Skin of body (tissue), 2 donors: ENCODE results near the gene TRIM15. TPM values are rescaled to one million over a fixed set of nuclear protein-coding genes. Genes with fewer than 3 reads are reported as not detected.
"Not testable (repeated sequence)": the region's sequence is repeated elsewhere in the genome, so short reads cannot be mapped to it uniquely, and the experiment has no call there.

Source experiments
- DNase-seq: peaks from one replicate; lab custom pipeline; 2025; lab: John Stamatoyannopoulos, UW
- total RNA-seq: library from RNA; depleted of rRNA; stranded (reverse); fragments of >200 nt; gene quantifications from one replicate; pipeline ENCODE4 v1.2.3, GENCODE V29; 2014

TRIM15 gene
- total RNA-seq, 1 donor from 2014 or later, result 1.4 TPM

DNA sequence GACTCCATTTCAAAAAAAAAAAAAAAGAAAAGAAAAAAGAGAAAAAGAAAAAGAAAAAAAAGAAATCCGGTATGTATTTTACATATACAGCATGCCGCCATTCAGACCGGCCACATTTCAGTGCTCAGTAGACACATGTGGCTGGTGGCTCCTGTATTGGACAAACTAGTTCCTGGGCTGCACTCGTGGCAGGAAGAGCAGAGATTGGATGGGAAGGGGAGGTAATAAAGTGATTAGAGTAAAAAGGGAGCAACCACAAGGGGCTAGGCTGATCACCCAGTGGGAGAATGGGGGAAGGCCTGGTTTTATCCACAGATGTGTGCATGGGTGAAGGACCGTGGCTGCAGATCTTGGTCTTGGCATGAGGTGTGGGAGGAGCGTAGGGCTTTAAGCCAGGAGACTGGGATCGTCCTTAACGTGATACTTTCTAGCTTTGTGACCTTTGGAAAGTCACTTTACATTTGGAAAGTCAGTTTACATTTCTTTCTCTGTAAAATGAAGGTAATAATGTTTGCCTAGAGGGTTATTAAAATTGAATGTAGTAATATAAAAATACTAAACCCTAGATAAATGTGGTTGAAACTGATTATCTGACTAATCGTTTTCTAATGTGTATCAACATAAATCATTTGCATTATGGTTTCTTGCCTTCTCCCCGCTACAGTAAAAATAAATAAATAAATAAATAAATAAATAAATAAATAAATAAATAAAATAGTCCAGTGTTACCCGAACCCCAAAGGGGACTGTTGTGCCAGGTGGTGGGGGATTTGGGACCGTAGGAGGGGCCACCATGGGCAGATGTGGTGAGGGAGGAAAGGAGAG lies 869 bp upstream of the TRIM15 start:
- DNase-seq, result no peak

DNA sequence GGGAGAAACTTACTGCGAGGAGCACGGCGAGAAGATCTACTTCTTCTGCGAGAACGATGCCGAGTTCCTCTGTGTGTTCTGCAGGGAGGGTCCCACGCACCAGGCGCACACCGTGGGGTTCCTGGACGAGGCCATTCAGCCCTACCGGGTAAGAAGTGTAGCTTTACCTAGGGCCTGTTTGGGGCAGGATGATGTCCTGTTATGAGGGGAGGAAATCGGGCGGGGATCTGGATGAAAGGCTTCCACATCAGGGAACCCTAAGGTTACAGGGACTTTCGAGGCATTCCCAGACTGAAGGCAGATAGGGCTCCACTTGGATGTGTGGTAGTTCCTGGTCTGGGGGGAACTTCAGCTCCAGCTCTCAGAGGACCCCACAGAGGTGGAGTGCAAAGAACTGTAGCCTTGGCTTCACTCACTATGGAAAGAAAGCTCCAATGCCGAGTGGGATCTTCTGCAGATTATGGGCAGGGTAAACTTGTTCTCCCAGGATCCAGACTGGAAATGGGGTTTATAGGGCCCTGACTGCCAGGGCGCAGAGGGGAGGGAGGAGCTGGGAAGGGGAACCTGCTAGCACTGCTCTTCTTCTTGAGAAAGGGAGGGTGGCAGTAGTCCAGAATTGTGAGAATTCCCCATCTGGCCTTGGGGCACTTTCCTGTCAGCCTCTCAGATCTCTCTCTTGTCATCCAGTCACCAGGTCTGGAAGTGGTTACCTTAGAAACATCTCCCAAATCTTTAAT lies 740 bp downstream of the TRIM15 start:
- no peak for DNase-seq

DNA sequence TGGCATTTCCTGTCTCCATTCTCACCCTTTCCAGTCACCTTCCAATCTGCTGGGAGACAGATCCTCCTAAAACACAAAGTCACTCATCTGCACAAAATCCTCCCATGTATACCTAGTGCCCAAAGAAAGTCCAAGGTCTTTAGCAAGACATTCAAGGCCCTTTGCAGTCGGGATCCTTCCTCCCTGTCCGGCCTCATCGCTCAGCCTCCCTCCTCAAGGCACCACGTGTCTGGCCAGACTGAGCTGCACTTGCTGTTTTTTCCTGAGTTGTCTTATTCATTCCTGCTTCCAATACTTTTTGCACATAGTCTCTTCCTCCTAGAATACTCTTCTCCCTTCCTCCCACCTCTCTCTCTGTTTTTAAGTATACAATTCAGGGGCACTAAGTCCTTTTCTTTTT lies 1.4 kb downstream of the TRIM15 start:
- no peak for DNase-seq

DNA sequence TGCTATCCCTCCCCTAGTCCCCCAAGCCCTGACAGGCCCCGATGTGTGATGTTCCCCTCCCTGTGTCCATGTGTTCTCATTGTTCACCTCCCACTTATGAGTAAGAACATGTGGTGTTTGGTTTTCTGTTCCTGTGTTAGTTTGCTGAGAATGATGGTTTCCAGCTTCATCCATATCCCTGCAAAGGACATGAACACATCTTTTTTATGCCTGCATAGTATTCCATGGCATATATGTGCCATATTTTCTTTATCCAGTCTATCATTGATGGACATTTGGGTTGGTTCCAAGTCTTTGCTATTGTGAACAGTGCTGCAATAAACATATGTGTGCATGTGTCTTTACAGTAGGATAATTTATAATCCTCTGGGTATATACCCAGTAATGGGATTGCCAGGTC lies 1.9 kb downstream of the TRIM15 start:
- not testable (repeated sequence) for DNase-seq

DNA sequence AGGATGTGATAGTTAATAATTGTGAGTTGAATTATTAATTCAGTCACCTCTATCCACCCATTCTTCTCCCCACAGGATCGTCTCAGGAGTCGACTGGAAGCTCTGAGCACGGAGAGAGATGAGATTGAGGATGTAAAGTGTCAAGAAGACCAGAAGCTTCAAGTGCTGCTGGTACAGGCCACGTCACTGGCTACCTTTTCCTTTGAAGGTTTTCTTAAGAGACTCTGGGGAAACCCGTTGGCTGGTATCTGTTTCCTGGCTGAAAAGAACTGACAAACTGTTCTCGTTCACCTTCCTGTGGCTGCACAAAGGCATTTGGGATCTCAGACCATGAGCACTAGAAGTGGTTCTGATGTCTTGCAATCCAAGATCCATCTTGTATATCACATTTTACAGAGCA lies 3.8 kb downstream of the TRIM15 start:
- DNase-seq, result no peak

DNA sequence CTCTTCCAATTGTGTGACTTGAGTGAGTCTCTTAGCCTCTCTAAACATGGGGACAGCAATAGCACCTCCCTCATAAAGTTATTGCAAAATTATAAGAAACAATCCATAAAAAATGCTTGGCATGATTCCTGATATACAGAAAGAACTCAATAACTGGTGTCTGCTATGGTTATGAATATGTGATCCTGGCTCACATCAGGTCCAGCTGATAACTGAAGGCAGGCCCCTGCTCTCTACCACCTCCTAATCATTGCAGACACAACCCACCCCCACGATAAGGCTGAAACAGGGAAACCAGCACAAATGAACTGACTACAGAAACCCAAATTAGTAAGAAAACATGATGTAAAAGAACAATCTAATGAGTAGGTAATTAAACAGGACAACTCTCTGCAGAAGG lies 5.4 kb downstream of the TRIM15 start:
- no peak for DNase-seq

DNA sequence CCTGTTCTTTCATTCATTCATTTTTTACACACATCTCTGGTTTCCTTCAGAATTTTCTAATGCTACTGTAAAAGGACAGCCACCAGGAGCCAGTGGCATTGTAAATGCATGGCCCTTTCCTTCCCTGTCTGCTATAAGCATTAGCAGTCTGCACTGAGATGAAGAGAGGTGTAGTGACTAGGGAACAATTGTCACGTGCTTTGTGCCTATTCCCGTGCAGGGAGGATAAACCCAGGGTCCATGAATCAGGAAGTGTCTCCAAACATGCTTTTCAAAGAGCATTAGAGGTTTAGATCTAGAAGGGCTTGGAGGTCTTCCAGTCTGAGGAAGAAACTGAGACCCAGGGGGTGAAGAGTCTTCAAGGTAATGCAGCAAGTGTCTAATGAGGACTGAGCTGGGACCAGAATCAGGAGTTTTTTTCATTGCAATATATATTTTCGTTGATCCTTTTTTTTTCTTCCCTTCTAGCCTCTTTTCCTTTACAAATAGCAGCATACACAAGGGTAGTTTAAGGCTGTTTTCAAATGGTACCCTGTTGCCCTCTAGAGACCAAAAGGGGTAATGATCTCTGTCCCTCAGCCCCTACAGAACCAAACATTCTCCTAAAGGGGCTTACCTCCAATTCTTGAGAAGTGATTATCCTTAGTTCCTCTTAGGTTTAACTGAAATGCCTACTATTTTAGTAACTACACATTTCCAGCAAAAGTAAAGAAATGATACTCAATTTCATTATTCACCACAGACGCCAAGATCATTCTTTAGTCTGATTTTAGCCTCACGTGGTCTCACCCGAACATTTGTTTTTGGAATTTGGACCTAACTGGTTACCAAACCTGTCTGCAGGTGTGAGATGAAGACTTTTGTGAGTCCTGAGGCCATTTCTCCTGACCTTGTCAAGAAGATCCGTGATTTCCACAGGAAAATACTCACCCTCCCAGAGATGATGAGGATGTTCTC lies 6.6 kb downstream of the TRIM15 start:
- peak; percentile 14 for DNase-seq

DNA sequence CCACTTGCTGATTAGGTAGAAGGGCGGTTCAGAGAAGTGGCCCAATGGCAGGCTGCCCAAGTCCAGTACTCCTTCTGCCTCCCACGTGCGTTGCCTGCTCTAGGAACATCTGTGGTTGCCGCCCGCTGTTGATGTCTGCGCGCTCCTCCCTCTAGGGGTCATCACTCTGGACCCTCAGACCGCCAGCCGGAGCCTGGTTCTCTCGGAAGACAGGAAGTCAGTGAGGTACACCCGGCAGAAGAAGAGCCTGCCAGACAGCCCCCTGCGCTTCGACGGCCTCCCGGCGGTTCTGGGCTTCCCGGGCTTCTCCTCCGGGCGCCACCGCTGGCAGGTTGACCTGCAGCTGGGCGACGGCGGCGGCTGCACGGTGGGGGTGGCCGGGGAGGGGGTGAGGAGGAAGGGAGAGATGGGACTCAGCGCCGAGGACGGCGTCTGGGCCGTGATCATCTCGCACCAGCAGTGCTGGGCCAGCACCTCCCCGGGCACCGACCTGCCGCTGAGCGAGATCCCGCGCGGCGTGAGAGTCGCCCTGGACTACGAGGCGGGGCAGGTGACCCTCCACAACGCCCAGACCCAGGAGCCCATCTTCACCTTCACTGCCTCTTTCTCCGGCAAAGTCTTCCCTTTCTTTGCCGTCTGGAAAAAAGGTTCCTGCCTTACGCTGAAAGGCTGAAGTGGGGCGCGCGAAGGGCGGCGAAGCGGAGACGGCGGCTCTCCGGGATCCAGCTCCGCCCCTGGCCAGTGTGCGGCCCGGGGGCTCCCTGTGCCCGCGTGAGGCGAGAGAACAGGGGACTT lies 8.5 kb downstream of the TRIM15 start:
- no peak for DNase-seq

DNA sequence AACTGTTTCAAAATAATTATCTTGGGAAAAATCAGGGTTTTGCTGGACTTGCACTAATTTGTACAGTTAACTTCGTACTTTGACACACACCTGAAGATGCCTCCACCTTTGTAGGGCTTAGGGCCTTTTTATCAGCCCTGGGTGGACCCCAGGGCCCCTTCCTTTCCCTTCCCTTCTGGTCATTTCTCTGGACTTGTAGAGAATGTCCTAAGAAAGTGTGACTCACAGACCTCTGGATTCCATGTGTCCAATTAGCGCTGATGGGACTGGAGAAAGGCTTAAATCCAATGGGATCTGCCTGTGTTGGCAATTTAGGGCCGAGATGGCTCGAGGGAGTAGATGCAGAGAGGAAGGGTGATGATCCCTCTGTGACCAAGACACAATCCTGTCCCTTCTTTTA lies 9.3 kb downstream of the TRIM15 start:
- DNase-seq, result no peak

DNA sequence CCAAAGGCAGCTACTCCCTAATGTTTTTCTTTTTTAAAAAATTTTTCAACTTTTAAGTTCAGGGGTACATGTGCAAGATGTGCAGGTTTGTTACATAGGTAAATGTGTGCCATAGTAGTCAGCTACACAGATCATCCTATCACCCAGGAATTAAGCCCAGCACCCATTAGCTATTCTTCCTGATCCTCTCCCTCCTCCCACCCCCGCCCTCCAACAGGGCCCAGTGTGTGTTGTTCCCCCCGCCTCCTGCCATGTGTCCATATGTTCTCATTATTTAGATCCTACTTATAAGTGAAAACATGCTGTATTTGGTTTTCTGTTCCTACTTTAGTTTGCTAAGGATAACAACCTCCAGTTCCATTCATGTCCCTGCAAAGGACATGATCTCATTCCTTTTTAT lies 12.4 kb downstream of the TRIM15 start:
- DNase-seq, result no peak

DNA sequence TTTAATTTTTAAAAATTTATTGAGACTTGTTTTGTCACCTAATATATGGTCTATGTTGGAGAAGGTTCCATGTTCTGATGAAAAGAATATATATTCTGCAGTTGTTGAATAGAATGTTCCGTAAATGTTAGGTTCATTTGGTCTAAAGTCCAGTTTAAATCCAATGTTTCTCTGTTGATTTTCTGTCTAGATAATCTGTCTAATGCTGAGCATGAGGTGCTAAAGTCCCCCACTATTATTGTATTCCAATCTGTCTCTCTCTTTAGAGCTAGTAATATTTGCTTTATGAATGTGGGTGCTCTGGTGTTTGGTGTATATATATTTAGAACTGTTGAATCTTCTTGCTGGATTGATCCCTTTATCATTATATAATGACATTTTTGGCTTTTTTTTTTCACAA lies 15.5 kb downstream of the TRIM15 start:
- DNase-seq, result no peak

DNA sequence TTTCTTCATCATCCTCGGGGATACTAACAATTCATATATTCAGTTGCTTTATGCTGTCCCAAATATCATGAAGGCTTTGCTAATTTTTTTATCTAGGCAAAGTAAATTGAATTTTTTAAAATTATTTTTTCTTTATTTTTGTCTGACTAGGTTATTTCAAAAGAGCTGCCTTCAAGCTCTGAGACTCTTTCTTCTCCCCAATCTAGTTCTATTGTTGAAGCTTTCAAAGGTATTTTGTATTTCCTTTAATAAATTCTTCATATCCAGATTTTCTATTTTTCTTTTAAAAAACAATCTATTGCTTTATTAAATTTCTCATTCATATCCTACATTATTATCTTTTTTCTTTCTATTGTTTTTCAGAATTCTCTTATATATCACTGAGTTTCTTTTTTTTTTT lies 16.8 kb downstream of the TRIM15 start:
- no peak for DNase-seq

DNA sequence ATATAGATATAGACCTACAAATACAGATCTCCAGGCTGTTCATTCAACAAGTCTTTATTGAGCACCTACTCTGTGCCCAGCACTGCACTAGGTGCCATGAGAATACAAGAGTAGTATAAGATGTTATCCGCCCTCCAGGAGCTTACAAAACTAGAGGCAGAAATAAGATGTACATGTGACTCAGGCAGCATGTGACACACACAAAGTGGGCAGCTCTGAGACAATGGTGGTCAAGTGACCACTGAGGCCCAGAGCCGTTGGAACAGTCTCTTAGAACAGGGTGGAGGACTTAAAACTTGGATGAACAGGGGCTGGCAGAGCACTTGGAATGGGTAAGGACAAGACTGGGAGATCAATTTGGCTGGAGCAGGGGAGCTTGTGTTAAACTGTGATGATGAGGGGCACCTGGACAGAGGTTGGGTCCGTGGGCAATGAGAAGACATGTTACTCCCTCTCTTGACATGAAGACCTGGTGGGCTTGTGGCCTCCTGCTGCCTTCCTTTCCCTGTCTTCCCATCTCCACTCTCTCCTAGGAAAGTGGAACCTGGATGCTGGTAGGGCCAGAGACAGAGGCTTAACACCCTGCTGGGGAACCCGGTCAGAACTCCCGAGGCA lies 21.2 kb downstream of the TRIM15 start:
- DNase-seq, result no peak

DNA sequence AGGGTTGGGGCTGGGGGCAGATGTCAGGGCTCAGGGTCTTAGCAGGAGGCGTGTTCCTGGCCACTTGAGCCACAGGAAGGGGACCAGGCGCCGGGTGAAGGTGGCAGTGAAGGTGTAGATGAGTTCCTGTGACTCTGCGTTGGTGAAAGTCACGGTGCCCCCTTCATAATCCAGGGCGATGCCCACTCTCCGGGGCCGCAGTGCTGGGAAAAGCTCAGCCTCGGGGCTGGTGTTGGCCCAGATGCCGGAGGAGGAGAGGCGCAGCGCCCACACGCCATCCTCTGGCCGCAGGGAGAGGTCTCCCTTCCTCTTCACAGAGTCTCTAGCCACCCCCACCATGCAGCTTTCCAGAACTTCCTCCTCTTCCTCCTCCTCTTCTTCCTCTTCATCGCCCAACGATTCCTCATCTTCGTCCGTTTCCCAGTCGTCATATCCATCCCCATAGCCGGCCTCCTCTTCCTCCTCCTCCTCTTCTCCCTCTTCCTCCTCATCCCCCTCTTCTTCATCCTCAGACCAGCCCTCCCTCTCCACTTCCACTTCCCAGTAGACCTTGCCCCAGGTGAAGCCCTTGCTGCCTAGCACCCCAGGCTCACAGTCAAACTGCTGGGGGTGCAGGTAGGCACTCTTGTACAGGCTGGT lies 22.6 kb downstream of the TRIM15 start:
- DNase-seq, result no peak

DNA sequence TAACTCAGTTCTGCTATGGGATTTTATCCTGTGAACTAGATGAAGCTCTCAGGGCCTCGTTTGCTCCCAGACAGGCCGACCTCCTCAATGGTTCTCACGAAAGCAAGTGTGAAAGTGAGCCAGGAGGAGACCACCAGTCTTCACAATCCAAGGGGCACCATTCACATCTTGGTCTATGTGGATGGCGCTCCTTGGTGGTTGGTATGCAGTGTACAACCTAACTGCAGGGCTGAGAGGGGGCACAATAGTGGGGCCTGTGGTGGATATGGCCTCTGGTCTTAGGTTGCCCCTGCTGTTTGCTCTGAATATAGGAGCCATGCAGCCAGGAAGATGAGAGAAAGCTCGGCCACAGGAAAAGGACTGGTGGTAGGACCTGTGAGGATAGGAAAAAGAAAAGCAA lies 25.2 kb downstream of the TRIM15 start:
- DNase-seq, result no peak

DNA sequence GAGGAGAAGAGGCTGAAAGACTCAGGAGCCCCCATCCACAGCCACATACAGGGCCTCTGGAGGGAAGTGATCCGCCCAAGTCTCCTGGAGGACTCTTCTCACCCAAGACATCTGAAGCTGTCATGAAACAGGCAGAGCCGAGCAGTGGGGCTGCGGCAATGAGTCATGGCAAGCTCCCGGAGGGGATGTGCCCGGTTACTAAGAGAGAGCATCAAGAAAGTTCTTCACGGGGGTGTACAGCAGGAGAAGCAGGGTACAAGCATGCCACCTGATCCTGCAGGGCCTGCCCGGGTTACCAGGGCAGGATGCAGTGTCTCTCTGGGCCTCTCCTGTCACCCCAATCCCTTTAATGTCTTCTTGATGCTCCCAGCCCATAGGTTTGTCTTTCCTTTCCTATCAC lies 28.7 kb downstream of the TRIM15 start:
- no peak for DNase-seq

DNA sequence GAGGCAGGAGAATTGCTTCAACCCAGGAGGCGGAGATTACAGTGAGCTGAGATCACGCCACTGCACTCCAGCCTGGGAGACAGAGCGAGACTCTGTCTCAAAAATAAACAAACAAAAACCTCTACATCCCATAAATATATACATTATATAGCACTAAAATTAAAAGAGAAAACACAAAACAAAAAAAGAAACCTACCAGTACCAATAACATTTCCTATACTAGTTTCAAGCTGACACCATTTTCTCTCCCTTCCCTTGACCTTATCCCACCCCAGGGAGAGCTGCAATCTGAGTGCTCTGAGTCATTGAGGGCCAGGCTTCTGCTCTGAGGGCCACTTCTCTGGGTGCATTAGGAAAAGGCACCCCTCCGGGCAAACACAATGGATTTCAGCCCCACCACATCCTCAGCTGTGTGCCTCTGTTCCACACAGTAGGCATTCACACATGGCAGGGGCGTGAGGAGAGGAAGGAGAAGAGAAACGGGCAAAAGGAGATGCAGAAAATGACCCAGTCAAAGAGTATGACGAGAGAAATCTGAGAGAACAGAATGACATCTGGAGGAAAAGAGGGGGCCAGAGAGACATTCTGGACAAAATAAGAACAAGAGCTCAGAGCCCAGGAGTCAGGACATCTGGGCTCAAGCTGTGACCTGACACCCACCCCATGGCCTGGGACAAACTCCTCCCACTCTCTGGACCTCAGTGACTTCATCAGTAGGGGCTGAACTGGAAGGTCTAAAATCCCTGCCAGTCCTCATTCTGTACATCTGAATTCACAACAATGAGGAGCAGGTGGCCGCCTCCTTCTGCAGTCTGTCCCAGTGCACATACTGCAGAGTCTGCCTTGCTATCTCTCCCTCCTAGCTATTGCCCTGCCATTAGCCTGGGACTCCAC lies 31.7 kb downstream of the TRIM15 start:
- DNase-seq, result no peak

DNA sequence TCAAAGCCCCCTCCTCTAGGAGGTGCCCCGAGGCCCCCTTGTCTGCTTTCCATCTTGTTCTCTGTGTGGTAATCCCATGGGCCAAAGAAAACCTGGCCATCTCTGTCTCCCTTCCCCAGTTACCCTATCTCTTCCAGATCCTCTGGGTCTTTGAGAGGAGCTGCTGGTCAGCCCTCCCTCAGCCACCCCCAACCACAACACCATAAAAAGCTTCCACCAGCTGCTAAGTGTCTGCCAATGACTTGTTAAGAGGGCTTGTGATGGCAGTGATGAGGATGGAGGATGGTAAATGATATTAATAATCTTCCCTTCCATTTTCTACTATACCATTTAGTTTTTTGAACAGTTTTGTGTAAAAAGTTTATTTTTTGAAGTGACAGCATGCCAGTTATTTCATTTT lies 32.6 kb downstream of the TRIM15 start:
- DNase-seq, result no peak

DNA sequence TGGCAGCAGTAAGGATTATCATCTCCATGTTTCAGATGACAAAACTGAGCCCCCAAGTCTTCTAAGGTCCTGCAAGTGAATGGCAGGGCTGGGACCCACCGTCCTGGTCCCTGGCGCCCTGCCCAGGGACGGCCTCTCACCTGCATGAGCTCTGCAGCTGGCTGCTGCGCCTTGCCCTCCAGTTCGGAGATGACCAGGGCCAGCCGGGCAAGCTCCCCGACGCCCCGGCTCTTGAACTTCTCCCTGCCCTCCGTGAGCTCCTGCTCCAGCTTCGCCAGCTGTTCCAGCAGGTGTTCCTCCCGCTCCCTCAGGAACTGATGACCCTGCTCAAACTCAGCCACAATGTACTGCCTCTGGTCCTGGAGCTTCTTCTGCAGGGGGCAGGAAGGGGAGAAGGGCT lies 33.0 kb downstream of the TRIM15 start:
- no peak for DNase-seq
